Right lobe of liver (tissue), 4 donors: ENCODE results near the gene IGF2BP1.

Experiments
- POLR2A ChIP-seq: fragments of 450-650 bp; IDR thresholded peaks from one replicate; pipeline ENCODE4 v1.6.1; 2017; ENCODE audit warnings: antibody characterized with exemption, mild to moderate bottlenecking
- TF ChIP-seq, protein P1 (sequence below), 4 donors: fragments of 200-600 bp in 3 of 4; fragments of 450-650 bp in 1 of 4; IDR thresholded peaks; one replicate each; pipeline versions ENCODE4 v1.5.1 to v1.8.0; 2016 to 2022; ENCODE audit warnings: antibody characterized with exemption in 4 of 4, mild to moderate bottlenecking in 2 of 4
- donor health status: DM: no; HTN: no; CAD: no.
- donor health status: DM: no; HTN: no; CAD: no.
- donor health status: DM: no; HTN: yes; CAD: no.

DNA sequence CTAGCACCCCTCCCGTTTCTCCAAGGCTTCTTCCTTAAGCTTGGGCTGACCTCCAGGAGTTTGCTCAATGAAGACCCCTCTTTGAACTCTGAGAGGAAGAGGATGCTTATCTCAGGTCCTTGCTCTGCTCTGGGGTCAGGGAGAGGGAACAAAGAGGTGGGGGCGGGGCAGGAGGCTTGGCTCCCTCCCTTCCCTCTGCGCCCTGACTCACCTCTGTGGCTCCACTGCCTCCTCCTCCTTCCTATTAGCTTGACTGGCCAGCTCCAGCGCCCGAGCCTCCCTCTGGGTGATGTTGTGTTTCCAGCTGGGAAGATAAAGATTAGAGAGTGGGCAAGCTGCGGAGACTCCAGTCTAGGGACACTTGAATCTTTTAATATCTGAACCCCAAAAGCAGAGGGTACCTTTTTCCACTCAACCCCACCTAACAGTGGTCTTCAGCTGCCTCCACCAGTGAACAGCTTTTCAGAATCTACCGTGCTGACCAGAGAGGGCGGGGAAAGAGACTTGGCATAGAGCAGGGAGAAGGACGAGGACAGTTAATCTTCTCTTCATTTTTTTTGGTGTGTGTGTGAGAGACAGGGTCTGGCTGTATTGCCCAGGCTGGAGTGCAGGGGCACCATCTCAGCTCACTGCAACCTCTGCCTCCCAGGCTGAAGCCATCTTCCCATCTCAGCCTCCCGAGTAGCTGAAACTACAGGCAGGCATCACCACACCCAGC lies 35.5 kb upstream of the IGF2BP1 start:
- TF ChIP-seq, protein P1, sequence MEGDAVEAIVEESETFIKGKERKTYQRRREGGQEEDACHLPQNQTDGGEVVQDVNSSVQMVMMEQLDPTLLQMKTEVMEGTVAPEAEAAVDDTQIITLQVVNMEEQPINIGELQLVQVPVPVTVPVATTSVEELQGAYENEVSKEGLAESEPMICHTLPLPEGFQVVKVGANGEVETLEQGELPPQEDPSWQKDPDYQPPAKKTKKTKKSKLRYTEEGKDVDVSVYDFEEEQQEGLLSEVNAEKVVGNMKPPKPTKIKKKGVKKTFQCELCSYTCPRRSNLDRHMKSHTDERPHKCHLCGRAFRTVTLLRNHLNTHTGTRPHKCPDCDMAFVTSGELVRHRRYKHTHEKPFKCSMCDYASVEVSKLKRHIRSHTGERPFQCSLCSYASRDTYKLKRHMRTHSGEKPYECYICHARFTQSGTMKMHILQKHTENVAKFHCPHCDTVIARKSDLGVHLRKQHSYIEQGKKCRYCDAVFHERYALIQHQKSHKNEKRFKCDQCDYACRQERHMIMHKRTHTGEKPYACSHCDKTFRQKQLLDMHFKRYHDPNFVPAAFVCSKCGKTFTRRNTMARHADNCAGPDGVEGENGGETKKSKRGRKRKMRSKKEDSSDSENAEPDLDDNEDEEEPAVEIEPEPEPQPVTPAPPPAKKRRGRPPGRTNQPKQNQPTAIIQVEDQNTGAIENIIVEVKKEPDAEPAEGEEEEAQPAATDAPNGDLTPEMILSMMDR (IDR thresholded peaks at IDR 0.05), result no peak
- no peak for TF ChIP-seq POLR2A
